HEK293 (cell line): ENCODE results near the gene BLOC1S4.

Experiments used
- CTCF ChIA-PET: fragments of 350-600 bp; formaldehyde crosslinking; extraction: SDS; loops from one replicate; lab custom pipeline; 2021; ENCODE audit warnings: antibody characterized with exemption; lab: Yijun Ruan, JAX
- POLR2A ChIA-PET: fragments of 300-600 bp; formaldehyde crosslinking; extraction: SDS; loops from one replicate; lab custom pipeline; 2020; ENCODE audit warnings: antibody characterized with exemption, inconsistent platforms; lab: Yijun Ruan, JAX
- H3K27ac ChIP-seq: fragments of 200-500 bp; sonication (Bioruptor generic); 2 replicates; pipeline ENCODE4 v1.5.1; 2014; ENCODE audit warnings: low read depth, low read length, control low read depth, inconsistent platforms; ENCODE audit errors: extremely low read depth
- H3K36me3 ChIP-seq, 2 experiments: fragments of 200-500 bp in 1 of 2; sonication (Bioruptor generic) in 1 of 2; 1 replicate in 1 of 2; 2 replicates in 1 of 2; pipeline ENCODE4 v1.5.1; 2014 to 2017; ENCODE audit warnings: inconsistent platforms in 2 of 2, low read length in 2 of 2; ENCODE audit not compliant: control insufficient read depth in 2 of 2, insufficient read depth in 1 of 2
- H3K4me1 ChIP-seq: fragments of 200-500 bp; sonication (Bioruptor generic); 2 replicates; pipeline ENCODE4 v1.5.1; 2014; ENCODE audit warnings: mild to moderate bottlenecking, low read length, inconsistent platforms; ENCODE audit not compliant: control insufficient read depth, insufficient read depth
- H3K4me3 ChIP-seq: 2 replicates; pipeline ENCODE4 v1.5.1; 2011; ENCODE audit warnings: low read depth, mild to moderate bottlenecking, control low read depth, low read length, moderate library complexity
- H3K9me3 ChIP-seq: fragments of 200-500 bp; sonication (Bioruptor generic); 2 replicates; pipeline ENCODE4 v1.5.1; 2014; ENCODE audit warnings: low read depth, low read length, inconsistent platforms; ENCODE audit not compliant: control insufficient read depth, insufficient read depth
- GFI1B ChIP-seq: fragments of 450-650 bp; formaldehyde crosslinking; IDR thresholded peaks from 2 replicates; pipeline ENCODE4 v1.5.1; 2016; ENCODE audit warnings: missing biosample characterization, missing genetic modification characterization
- HOXD13 ChIP-seq: sonication (generic); formaldehyde crosslinking; IDR thresholded peaks from 2 replicates; pipeline ENCODE4 v1.8.0; 2022; ENCODE audit warnings: missing genetic modification reagents, borderline replicate concordance
- IKZF3 ChIP-seq: fragments of 450-650 bp; IDR thresholded peaks from 2 replicates; pipeline ENCODE4 v1.5.0; 2018; ENCODE audit warnings: missing biosample characterization, mild to moderate bottlenecking, missing genetic modification characterization, moderate library complexity
- TRIM28 ChIP-seq: IDR thresholded peaks from 2 replicates; pipeline ENCODE4 v1.6.1; 2011; ENCODE audit warnings: low read length, control low read depth, borderline replicate concordance
- YY1 ChIP-seq: fragments of 450-650 bp; formaldehyde crosslinking; IDR thresholded peaks from 2 replicates; pipeline ENCODE4 v1.5.1; 2018; ENCODE audit warnings: missing biosample characterization, missing genetic modification characterization
- ZBTB17 ChIP-seq: fragments of 450-650 bp; formaldehyde crosslinking; IDR thresholded peaks from 2 replicates; pipeline ENCODE4 v1.5.1; 2016; ENCODE audit warnings: missing biosample characterization, missing genetic modification characterization
- ZBTB44 ChIP-seq: fragments of 450-650 bp; IDR thresholded peaks from 2 replicates; pipeline ENCODE4 v1.5.1; 2018; ENCODE audit warnings: missing biosample characterization, mild to moderate bottlenecking, missing genetic modification characterization
- ZNF19 ChIP-seq: fragments of 450-650 bp; formaldehyde crosslinking; IDR thresholded peaks from 2 replicates; pipeline ENCODE4; 2016; ENCODE audit warnings: missing biosample characterization, missing genetic modification characterization, low read depth
- ZNF2 ChIP-seq: fragments of 450-650 bp; formaldehyde crosslinking; IDR thresholded peaks from 2 replicates; pipeline ENCODE4 v1.5.1; 2016; ENCODE audit warnings: missing biosample characterization, missing genetic modification characterization
- ZNF223 ChIP-seq: fragments of 450-650 bp; formaldehyde crosslinking; IDR thresholded peaks from 2 replicates; pipeline ENCODE4 v1.5.1; 2016; ENCODE audit warnings: missing biosample characterization, missing genetic modification characterization
- ZNF274 ChIP-seq, 2 experiments: fragments of 200-500 bp in 1 of 2; fragments of 450-650 bp in 1 of 2; sonication (Bioruptor generic) in 1 of 2; formaldehyde crosslinking in 1 of 2; IDR thresholded peaks; 2 replicates each; pipeline versions ENCODE4 v1.5.1 to v1.6.1; 2014 to 2016; ENCODE audit warnings: borderline replicate concordance in 1 of 2, inconsistent platforms in 1 of 2, low read length in 1 of 2, missing biosample characterization in 1 of 2, missing genetic modification characterization in 1 of 2
- ZNF302 ChIP-seq: fragments of 450-650 bp; formaldehyde crosslinking; IDR thresholded peaks from 2 replicates; pipeline ENCODE4 v1.5.1; 2016; ENCODE audit warnings: missing biosample characterization, missing genetic modification characterization, low read depth
- ZNF580 ChIP-seq: fragments of 450-650 bp; formaldehyde crosslinking; IDR thresholded peaks from 2 replicates; pipeline ENCODE4 v1.5.1; 2016; ENCODE audit warnings: missing biosample characterization, missing genetic modification characterization
- ZSCAN30 ChIP-seq: fragments of 450-650 bp; IDR thresholded peaks from 2 replicates; pipeline ENCODE4 v1.5.1; 2018; ENCODE audit warnings: missing biosample characterization, mild to moderate bottlenecking, missing genetic modification characterization, moderate library complexity

BLOC1S4 gene

GRCh38 chr4:6764976-6765620 is 49.1 kb downstream of the BLOC1S4 start (continued):
- no peak for TF ChIP-seq GFI1B (tag by site-specific recombination)
- no peak for TF ChIP-seq ZNF223 (tag by site-specific recombination)

GRCh38 chr4:6765703-6766102 is 49.7 kb downstream of the BLOC1S4 start:
- ChIA-PET CTCF (no interaction called here), POLR2A (no interaction called here)
- H3K36me3 ChIP-seq = no peaks in the 10 kb centered on the region
- no peak overlapping the region for H3K4me3 ChIP-seq
- no peaks in the 10 kb centered on the region for H3K4me1 ChIP-seq
- no peak overlapping the region for H3K27ac ChIP-seq
- TF ChIP-seq ZNF274 (IDR thresholded peaks at IDR 0.05; ENCODE audit: low read length) (no peak), ZNF274 (tag by site-specific recombination; IDR thresholded peaks at IDR 0.05; ENCODE audit: borderline replicate concordance) (no peak), ZNF302 (tag by site-specific recombination) (no peak), ZBTB44 (tag by site-specific recombination) (no peak), ZNF19 (no peak), YY1 (tag by site-specific recombination) (no peak), ZSCAN30 (tag by site-specific recombination) (no peak), HOXD13 (CRISPR knock-in tag) (no peak), ZNF580 (tag by site-specific recombination) (peak; percentile 50; the same call in 1 of the 2 replicates), IKZF3 (tag by site-specific recombination) (no peak), TRIM28 (0 out of 2 replicates have a peak, but pooled peaks have one; percentile 32), GFI1B (tag by site-specific recombination) (no peak), ZNF2 (tag by site-specific recombination) (no peak), ZBTB17 (tag by site-specific recombination) (no peak)
- no peaks in the 10 kb centered on the region for H3K9me3 ChIP-seq
